A549 treated with dexamethasone at 1 μM for 4 hours (cell line): ENCODE results near the gene CASKIN1. TPM values are rescaled to one million over a fixed set of nuclear protein-coding genes. Genes with fewer than 3 reads are reported as not detected.

ENCODE experiments used
- total RNA-seq: library from RNA; stranded (reverse); fragments of 200-300 nt; extraction: Qiagen RNA extraction; gene quantifications from 5 replicates; pipeline ENCODE4 v1.2.3, GENCODE V29; 2022

CASKIN1 gene
- 0.21 to 0.58 TPM (median 0.39 TPM) in 5 replicates for total RNA-seq

GRCh38 chr16:2196162-2196980, at the start of gene CASKIN1:
Gene CASKIN1, minus strand, starts transcription at chr16:2196605. Its CDS starts 173 bp downstream, at chr16:2196432.

GRCh38 chr16:2236337-2237101, 40.1 kb upstream of the CASKIN1 start, which contains the start of gene DNASE1L2:
Gene DNASE1L2, plus strand, starts transcription at chr16:2236444. Its CDS starts 373 bp downstream, at chr16:2236817.

GRCh38 chr16:2223221-2223941, 27.0 kb upstream of the CASKIN1 start, which contains the start of gene E4F1:
Gene E4F1, plus strand, starts transcription at chr16:2223591. Its CDS starts 23 bp downstream, at chr16:2223614.

GRCh38 chr16:2214719-2214968, 18.2 kb upstream of the CASKIN1 start, which contains the start of gene PGP:
Gene PGP, minus strand, starts transcription at chr16:2214840. Its CDS starts 63 bp downstream, at chr16:2214777.

GRCh38 chr16:2210386-2211365, 14.3 kb upstream of the CASKIN1 start, which contains the start of gene BRICD5:
Gene BRICD5, minus strand, starts transcription at chr16:2210863. Its CDS starts 30 bp downstream, at chr16:2210833.

GRCh38 chr16:2205104-2205966, 8.9 kb upstream of the CASKIN1 start, which contains the start of gene MLST8:
Gene MLST8, plus strand, starts transcription at chr16:2205454. Its CDS starts 632 bp downstream, at chr16:2206086.

GRCh38 chr16:2155091-2155950, 41.1 kb downstream of the CASKIN1 start, which contains the start of gene TRAF7:
Gene TRAF7, plus strand, starts transcription at chr16:2155782. Its CDS starts 8,139 bp downstream, at chr16:2163921.

GRCh38 chr16:2147981-2148671, 48.3 kb downstream of the CASKIN1 start, which contains the start of gene RAB26:
Gene RAB26, plus strand, starts transcription at chr16:2148625. Its CDS starts 159 bp downstream, at chr16:2148784.

GRCh38 chr16:2135770-2136490, 60.5 kb downstream of the CASKIN1 start, which contains the start of gene PKD1:
Gene PKD1, minus strand, starts transcription at chr16:2135898. Its CDS starts 209 bp downstream, at chr16:2135689.

Other genes with a start within 250 kb of the CASKIN1 start
- gene RPL3L, start 241.9 kb downstream of the CASKIN1 start, total RNA-seq, result 0.08 to 0.14 TPM in 2 of 5 replicates, not detected in the others
- 258 to 328 TPM (median 268 TPM) in 5 replicates for gene NDUFB10, start 237.1 kb downstream of the CASKIN1 start, total RNA-seq
- 3,451 to 5,688 TPM (median 5,221 TPM) in 5 replicates for gene RPS2, start 231.8 kb downstream of the CASKIN1 start, total RNA-seq
- not detected in 5 replicates for gene RNF151, start 229.7 kb downstream of the CASKIN1 start, total RNA-seq
- 30.0 to 38.7 TPM (median 34.9 TPM) in 5 replicates for gene TBL3, start 224.6 kb downstream of the CASKIN1 start, total RNA-seq
- 0.12 to 0.18 TPM (median 0.17 TPM) in 5 replicates for gene NOXO1, start 215.1 kb downstream of the CASKIN1 start, total RNA-seq
- 26.9 to 43.1 TPM (median 39.8 TPM) in 5 replicates for gene GFER, start 212.4 kb downstream of the CASKIN1 start, total RNA-seq
- gene SYNGR3, start 206.6 kb downstream of the CASKIN1 start, total RNA-seq, result 5.7 to 7.4 TPM (median 6.8 TPM) in 5 replicates
- 35.1 to 67.2 TPM (median 61.5 TPM) in 5 replicates for gene ZNF598, start 186.8 kb downstream of the CASKIN1 start, total RNA-seq
- gene NPW, start 176.8 kb downstream of the CASKIN1 start, total RNA-seq, result 0.79 to 1.2 TPM (median 1.0 TPM) in 5 replicates
- gene NHERF2, start 169.7 kb downstream of the CASKIN1 start, total RNA-seq, result 45.5 to 66.1 TPM (median 65.3 TPM) in 5 replicates
- gene NTHL1, start 148.8 kb downstream of the CASKIN1 start, total RNA-seq, result 36.7 to 40.8 TPM (median 39.4 TPM) in 5 replicates
- 18.8 to 50.4 TPM (median 40.2 TPM) in 5 replicates for gene TSC2, start 148.6 kb downstream of the CASKIN1 start, total RNA-seq
- 24.4 to 50.2 TPM (median 45.8 TPM) in 5 replicates for gene PKD1, start 60.7 kb downstream of the CASKIN1 start, total RNA-seq
- 1.5 to 4.0 TPM (median 3.2 TPM) in 5 replicates for gene RAB26, start 48.0 kb downstream of the CASKIN1 start, total RNA-seq
- gene TRAF7, start 40.8 kb downstream of the CASKIN1 start, total RNA-seq, result 34.4 to 68.4 TPM (median 62.9 TPM) in 5 replicates
- gene MLST8, start 8.8 kb upstream of the CASKIN1 start, total RNA-seq, result 35.5 to 57.2 TPM (median 52.5 TPM) in 5 replicates
- gene BRICD5, start 14.3 kb upstream of the CASKIN1 start, total RNA-seq, result 3.0 to 4.5 TPM (median 3.8 TPM) in 5 replicates
- gene PGP, start 18.2 kb upstream of the CASKIN1 start, total RNA-seq, result 16.1 to 28.0 TPM (median 27.5 TPM) in 5 replicates
- 14.1 to 26.2 TPM (median 24.4 TPM) in 5 replicates for gene E4F1, start 27.0 kb upstream of the CASKIN1 start, total RNA-seq
- 0.54 to 1.3 TPM (median 1.1 TPM) in 5 replicates for gene DNASE1L2, start 39.8 kb upstream of the CASKIN1 start, total RNA-seq
- gene ECI1, start 55.0 kb upstream of the CASKIN1 start, total RNA-seq, result 47.2 to 75.5 TPM (median 70.7 TPM) in 5 replicates
- gene RNPS1, start 71.5 kb upstream of the CASKIN1 start, total RNA-seq, result 258 to 289 TPM (median 262 TPM) in 5 replicates
- gene ABCA3, start 144.1 kb upstream of the CASKIN1 start, total RNA-seq, result 15.9 to 23.7 TPM (median 20.9 TPM) in 5 replicates
- 16.9 to 25.5 TPM (median 24.8 TPM) in 5 replicates for gene CCNF, start 232.8 kb upstream of the CASKIN1 start, total RNA-seq